ENCODE measurements around the gene SIPA1L3. TPM values are rescaled to one million over a fixed set of nuclear protein-coding genes. Genes with fewer than 3 reads are reported as not detected.
"Not testable (repeated sequence)": the region's sequence is repeated elsewhere in the genome, so short reads cannot be mapped to it uniquely, and the experiment has no call there.

Gene SIPA1L3
- polyA plus RNA-seq, 1 of the 3 experiments (the other 2 are of a cell fraction), result 11.6 TPM

DNA sequence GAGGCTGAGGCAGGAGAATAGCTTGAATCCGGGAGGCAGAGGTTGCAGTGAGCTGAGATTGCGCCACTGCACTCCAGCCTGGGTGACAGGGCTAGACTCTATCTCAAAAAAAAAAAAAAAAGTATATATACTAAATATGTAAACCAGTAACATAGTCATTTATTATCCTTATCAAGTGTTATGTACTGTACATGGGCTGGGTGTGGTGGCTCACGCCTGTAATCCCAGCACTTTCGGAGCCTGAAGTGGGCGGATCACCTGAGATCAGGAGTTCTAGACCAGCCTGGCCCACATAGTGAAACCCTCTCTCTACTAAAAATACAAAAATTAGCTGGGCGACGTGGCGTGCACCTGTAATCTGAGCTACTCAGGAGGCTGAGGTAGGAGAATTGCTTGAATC lies 17.6 kb downstream of the SIPA1L3 start:
- not testable (repeated sequence) for H3K27ac ChIP-seq (ENCODE audit: low read depth in 2 of 2, low read length in 1 of 2); H3K4me3 ChIP-seq (ENCODE audit: low read depth in 2 of 2, low read length in 1 of 2); DNase-seq; H3F3A ChIP-seq (replicated peaks; ENCODE audit: insufficient read depth); H3K27me3 ChIP-seq (ENCODE audit: insufficient read depth); H3K9me2 ChIP-seq; H3K4me2 ChIP-seq; H3K4me1 ChIP-seq (ENCODE audit: control insufficient read depth in 1 of 2, insufficient read depth in 2 of 2, low read depth in 1 of 2, low read length in 1 of 2); H4K20me1 ChIP-seq (ENCODE audit: insufficient read depth); H2AFZ ChIP-seq (ENCODE audit: low read depth); H3K9ac ChIP-seq; H3K9me3 ChIP-seq
- POLR2A ChIA-PET, result interaction anchor here (0.6 to 0.7 kb wide), 2 partner anchors 18 to 166 kb away, joined by 3 to 4 read pairs; partner anchors contain the start of gene WDR87
- CTCF ChIA-PET, result interaction anchor here (0.8 to 1.2 kb wide), 4 partner anchors 15 to 309 kb away, joined by 3 to 5 read pairs (median 4); no protein-coding TSS in a partner anchor
- 95% methylated on average over 8 of the region's 8 CpGs for WGBS (ENCODE audit: low lambda C conversion rate)
- peaks cover 100% of the 10 kb centered on the region for H3K79me2 ChIP-seq (ENCODE audit: insufficient read depth)
- peaks cover 0 to 17% of the 10 kb centered on the region in 2 experiments for H3K36me3 ChIP-seq (replicated peaks in 1 of 2; ENCODE audit: control insufficient read depth in 1 of 2, insufficient read depth in 2 of 2, low read length in 1 of 2)

DNA sequence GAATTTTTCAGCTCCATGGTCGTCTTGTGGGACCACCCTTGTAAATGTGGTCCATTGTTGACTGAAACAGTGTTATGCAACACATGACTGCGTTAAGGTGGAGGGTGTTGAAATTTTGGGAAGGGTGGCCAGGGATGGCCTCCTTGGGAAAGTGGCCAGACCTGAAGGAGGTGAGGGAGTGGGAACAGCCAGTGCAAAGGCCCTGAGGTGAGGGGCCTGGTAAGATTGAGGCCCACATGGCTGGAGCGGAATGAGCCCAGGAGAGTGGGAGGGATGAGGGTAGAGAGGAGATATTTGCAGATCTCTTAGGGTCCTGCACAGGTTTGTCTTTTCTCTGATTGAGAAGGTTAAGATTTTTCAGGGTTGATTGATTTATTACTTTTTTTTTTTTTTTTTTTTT lies 18.2 kb downstream of the SIPA1L3 start:
- WGBS (ENCODE audit: low lambda C conversion rate), result 100% methylated on average over 3 of the region's 3 CpGs
- H3K27me3 ChIP-seq (ENCODE audit: insufficient read depth), result no peaks in the 10 kb centered on the region
- no peaks in the 10 kb centered on the region for H3K9me3 ChIP-seq
- H3K4me3 ChIP-seq (ENCODE audit: low read depth in 2 of 2, low read length in 1 of 2), result no peak overlapping the region
- H3K79me2 ChIP-seq (ENCODE audit: insufficient read depth), result peaks cover 100% of the 10 kb centered on the region
- H3K36me3 ChIP-seq (replicated peaks in 1 of 2; ENCODE audit: control insufficient read depth in 1 of 2, insufficient read depth in 2 of 2, low read length in 1 of 2), result peaks cover 0 to 17% of the 10 kb centered on the region in 2 experiments
- no peak overlapping the region for H3K27ac ChIP-seq (ENCODE audit: low read depth in 2 of 2, low read length in 1 of 2)
- no peak overlapping the region for H3K4me2 ChIP-seq
- H2AFZ ChIP-seq (ENCODE audit: low read depth), result no peak overlapping the region
- H3K9ac ChIP-seq, result no peak overlapping the region
- no peaks in the 10 kb centered on the region for H3F3A ChIP-seq (replicated peaks; ENCODE audit: insufficient read depth)
- POLR2A ChIA-PET, result no interaction called here
- DNase-seq, result no peak
- no peaks in the 10 kb centered on the region for H3K9me2 ChIP-seq
- TF ChIP-seq CTCF (IDR thresholded peaks at IDR 0.05) (no peak), ZBTB33 (IDR thresholded peaks at IDR 0.05; ENCODE audit: borderline replicate concordance, low read depth) (no peak), GABPA (IDR thresholded peaks at IDR 0.05; ENCODE audit: low read depth) (no peak), CHD2 (IDR thresholded peaks at IDR 0.05; ENCODE audit: low read length, partially characterized antibody) (no peak)
- CTCF ChIA-PET, result no interaction called here
- peaks cover 0 to 2% of the 10 kb centered on the region in 2 experiments; a peak in 1 of 4 replicates for H3K4me1 ChIP-seq (ENCODE audit: control insufficient read depth in 1 of 2, insufficient read depth in 2 of 2, low read depth in 1 of 2, low read length in 1 of 2)
- H4K20me1 ChIP-seq (ENCODE audit: insufficient read depth), result peaks cover 9% of the 10 kb centered on the region; the same call in 1 of the 2 replicates

DNA sequence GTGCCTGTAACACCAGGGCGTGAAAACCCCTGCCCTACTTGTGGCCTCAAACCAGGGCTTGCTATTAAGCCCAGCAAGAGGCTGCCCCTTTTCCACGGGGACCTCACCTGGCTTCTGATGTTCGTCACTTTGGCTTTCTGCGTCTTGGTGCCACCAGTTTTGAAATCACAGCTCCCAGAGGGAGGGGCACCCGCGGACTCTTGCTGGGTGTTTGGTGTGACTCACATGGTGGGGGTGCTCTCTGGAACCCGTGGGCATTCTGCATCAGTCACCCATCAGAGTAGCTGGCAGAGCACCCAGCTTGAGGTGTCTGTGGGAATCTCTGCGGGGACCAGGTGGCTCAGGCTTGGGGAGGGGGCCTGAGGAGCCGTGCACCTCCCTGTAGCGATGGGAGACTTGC lies 19.2 kb downstream of the SIPA1L3 start:
- no peak overlapping the region for H2AFZ ChIP-seq (ENCODE audit: low read depth)
- H3K36me3 ChIP-seq (replicated peaks in 1 of 2; ENCODE audit: control insufficient read depth in 1 of 2, insufficient read depth in 2 of 2, low read length in 1 of 2), result peaks cover 0 to 17% of the 10 kb centered on the region in 2 experiments
- no peak overlapping the region for H3K4me3 ChIP-seq (ENCODE audit: low read depth in 2 of 2, low read length in 1 of 2)
- no peak for DNase-seq
- H3K4me2 ChIP-seq, result no peak overlapping the region
- peaks cover 99% of the 10 kb centered on the region for H3K79me2 ChIP-seq (ENCODE audit: insufficient read depth)
- TF ChIP-seq RFX5 (IDR thresholded peaks at IDR 0.05; ENCODE audit: low read length), result no peak
- no peak for TF ChIP-seq SMC3 (IDR thresholded peaks at IDR 0.05; ENCODE audit: low read depth, low read length)
- TF ChIP-seq ZBTB33 (IDR thresholded peaks at IDR 0.05; ENCODE audit: borderline replicate concordance, low read depth), result no peak
- no peak for TF ChIP-seq MAX (IDR thresholded peaks at IDR 0.05; ENCODE audit: low read depth)
- TF ChIP-seq RCOR1 (IDR thresholded peaks at IDR 0.05; ENCODE audit: low read length), result no peak
- TF ChIP-seq USF2 (IDR thresholded peaks at IDR 0.05; ENCODE audit: borderline replicate concordance, low read depth, low read length), result no peak
- no peak for TF ChIP-seq RAD21 (IDR thresholded peaks at IDR 0.05; ENCODE audit: low read length)
- TF ChIP-seq GABPA (IDR thresholded peaks at IDR 0.05; ENCODE audit: low read depth), result no peak
- peaks cover 3% of the 10 kb centered on the region for H3F3A ChIP-seq (replicated peaks; ENCODE audit: insufficient read depth)
- CTCF ChIA-PET, result interaction anchor here (2.7 kb wide), 1 partner anchor 24 kb away, joined by 10 read pairs; no protein-coding TSS in a partner anchor
- WGBS (ENCODE audit: low lambda C conversion rate), result 96% methylated on average over 9 of the region's 10 CpGs
- no peaks in the 10 kb centered on the region for H3K9me3 ChIP-seq
- H3K9me2 ChIP-seq, result no peaks in the 10 kb centered on the region
- no peak overlapping the region for H3K27ac ChIP-seq (ENCODE audit: low read depth in 2 of 2, low read length in 1 of 2)
- POLR2A ChIA-PET, result no interaction called here
- peaks cover 0 to 2% of the 10 kb centered on the region in 2 experiments; a peak in 1 of 4 replicates for H3K4me1 ChIP-seq (ENCODE audit: control insufficient read depth in 1 of 2, insufficient read depth in 2 of 2, low read depth in 1 of 2, low read length in 1 of 2)
- no peak overlapping the region for H3K9ac ChIP-seq
- H4K20me1 ChIP-seq (ENCODE audit: insufficient read depth), result peaks cover 9% of the 10 kb centered on the region; the same call in 1 of the 2 replicates
- no peaks in the 10 kb centered on the region for H3K27me3 ChIP-seq (ENCODE audit: insufficient read depth)

All from SK-N-SH (cell line).